UCSD-AML1 (cell line): Measurements from ENCODE around the gene EPHB2.
"Not testable (repeated sequence)": the region's sequence is repeated elsewhere in the genome, so short reads cannot be mapped to it uniquely, and the experiment has no call there.

Source experiments
- DNase-seq: peaks from one replicate; lab custom pipeline; 2025; ENCODE audit not compliant: unreplicated experiment; lab: John Stamatoyannopoulos, UW

EPHB2 gene

DNA sequence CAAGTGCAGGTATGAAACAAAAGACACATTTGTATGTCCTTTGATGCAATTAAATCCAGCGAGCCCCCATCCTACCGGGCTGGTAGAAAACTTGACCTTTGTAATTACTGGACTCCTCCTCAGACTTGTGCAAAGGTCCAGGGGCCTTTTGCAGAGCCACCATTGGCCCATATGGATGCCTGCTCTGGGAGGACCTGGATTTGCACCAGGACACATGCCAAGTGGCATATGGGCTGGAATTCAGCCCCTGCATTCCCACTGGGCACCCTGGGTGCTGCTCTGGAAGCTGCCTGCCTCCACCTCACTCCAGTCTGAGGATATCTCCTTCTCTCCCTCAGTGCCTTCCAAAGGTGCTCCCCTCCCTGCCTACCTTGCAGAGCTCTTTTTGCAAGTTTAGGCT, 226.0 kb downstream of the EPHB2 start:
- DNase-seq, result no peak

- no peak for DNase-seq
Observed at GRCh38 chr1:22941257-22941656, 230.6 kb downstream of the EPHB2 start.

DNA sequence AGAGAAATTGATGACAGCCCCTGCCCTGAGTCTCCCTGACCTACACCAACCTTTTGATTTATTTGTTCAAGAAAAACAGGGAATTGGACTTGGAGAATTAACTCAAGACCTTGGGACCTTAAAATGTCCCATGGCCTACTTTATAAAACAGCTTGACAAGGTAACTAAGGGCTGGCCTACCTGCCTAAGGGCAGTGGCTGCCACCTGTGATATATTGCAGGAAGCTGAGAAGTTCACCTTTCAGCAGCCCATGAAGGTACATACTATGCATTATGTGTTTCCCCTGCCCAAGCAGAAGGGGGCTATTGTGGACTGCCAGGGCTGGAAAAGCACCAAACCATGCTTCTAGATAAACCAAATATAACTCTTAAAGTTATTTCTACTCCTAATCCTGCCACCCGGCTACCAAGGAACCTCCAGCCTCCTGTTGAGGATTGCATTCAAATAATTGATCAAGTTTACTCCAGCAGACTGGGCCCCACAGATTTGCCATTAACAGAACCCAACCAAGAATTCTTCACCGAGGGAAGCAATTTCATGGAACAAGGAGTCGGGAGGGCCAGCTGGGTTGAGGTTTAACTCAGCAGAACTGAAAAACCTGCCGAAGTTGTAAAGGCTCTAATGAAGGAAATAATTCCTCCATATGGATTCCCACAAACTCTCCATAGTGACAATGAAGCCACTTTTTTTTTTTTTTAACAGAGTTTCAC, 233.9 kb downstream of the EPHB2 start:
- no peak for DNase-seq

DNA sequence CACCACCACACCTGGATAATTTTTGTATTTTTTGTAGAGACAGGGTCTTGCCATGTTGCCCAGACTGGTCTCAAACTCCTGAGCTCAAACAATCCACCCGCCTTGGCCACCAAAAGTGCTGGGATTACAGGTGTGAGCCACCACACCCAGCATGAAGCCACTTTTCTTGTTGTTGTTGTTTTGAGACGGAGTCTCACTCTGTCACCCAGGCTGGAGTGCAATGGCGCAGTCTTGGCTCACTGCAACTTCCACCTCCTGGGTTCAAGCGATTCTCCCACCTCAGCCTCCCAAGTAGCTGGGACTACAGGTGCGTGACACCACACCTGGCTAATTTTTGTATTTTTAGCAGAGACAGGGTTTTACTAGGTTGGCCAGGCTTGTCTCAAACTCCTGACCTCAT, 234.5 kb downstream of the EPHB2 start:
- DNase-seq, result not testable (repeated sequence)

DNA sequence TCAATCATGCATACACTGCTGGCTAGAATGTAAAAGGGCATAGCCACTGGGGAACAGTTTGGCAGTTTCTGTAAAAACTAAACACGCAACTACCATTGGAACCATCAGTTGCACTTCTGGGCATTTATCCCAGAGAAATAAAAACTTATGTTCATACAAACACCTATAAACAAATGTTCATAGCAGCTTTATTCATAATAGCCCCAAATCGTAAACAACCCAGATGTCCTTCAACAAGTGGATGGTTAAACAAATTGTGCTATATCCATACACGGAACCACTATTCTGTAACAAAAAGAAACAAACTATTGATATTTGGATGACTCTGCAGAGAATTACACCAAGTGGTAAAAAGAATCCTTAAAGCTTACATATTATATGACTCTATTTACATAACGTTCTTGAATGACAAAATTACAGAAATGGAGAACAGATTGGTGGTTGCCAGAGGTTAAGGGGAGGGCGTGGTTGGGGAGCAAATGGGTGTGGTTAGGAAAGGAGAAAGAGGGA, 239.2 kb downstream of the EPHB2 start:
- DNase-seq, result no peak

- no peak for DNase-seq
Observed at GRCh38 chr1:22951796-22952195, 241.2 kb downstream of the EPHB2 start.

DNA sequence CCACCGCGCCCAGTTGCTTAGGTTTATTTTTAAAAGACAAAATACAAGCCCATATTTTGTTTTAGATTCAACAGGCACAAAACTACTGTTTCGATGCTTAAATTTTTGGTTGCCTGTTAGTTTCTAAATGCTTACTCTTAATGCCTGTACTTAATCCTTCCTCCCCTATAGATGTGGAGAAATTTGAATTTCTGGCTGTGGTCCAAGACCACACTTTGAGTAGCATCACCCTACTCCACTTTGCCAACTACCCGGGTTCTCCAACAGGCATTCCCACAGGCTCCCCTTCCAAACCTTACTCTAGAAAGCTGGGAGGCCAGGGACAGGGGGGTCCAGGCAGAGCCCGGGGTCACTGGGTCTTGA, 242.0 kb downstream of the EPHB2 start:
- DNase-seq, result no peak

DNA sequence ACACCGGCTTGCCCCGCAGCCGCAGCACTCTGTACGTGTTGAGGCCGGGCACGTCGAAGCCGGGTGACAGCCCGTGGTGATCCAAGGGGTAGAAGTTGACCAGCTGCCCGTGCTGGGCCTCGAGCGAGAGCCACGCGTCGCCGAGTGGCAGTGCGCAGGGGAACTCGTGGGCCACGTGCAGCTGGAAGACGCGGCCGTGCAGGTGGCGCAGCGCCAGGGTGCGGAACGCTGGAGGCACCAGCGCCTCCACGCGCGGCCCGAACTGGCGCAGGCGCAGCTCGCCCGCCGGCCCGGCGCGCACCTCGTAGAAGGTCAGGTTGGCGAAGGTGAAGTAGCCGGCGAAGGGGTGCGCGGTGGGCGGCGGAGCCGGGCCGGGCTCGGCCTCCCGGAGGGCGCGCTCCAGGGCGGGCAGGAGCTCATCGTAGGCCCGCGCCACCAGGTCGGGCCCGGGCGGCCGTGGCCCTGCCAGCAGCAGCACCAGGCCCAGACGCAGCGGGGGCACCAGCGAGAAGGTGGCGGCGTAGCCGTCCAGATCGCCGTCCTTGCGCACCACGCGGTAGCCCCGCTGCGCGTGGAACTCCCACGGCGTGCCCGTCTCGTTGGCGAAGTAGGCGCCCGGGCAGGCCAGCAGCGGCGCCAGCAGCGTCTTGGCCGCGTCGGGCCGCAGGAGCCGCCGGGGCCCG, 242.6 kb downstream of the EPHB2 start:
- DNase-seq, result no peak

- DNase-seq, result no peak
Observed at GRCh38 chr1:22953740-22954141, 243.1 kb downstream of the EPHB2 start.

GRCh38 chr1:22955146-22955545, 244.5 kb downstream of the EPHB2 start:
- DNase-seq, result no peak

- DNase-seq, result no peak
Observed at GRCh38 chr1:22957066-22957465, 246.4 kb downstream of the EPHB2 start.

DNA sequence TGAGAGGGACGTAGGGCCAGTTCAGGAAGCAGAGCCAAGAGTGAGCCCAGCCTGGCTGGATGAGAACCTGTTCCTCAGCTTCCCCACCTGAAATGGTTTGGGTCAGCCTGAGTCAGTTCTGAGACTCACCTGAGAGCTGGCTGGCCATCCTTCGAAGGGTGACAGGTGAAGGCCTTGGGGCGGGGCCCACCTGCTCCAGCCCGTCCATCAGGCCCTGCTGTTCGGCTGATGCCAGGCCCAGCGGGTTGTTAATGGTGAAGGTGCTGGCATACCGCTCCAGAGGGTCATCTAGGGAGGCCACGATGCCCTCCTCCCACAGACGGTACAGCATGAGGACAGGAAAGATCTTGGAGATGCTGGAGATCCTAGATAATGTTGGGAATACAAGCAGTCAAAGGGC, 247.9 kb downstream of the EPHB2 start:
- DNase-seq, result no peak

- no peak for DNase-seq
Observed at GRCh38 chr1:22959545-22960360, 249.1 kb downstream of the EPHB2 start.

- no peak for DNase-seq
Observed at GRCh38 chr1:22962558-22962957, 251.9 kb downstream of the EPHB2 start.

DNA sequence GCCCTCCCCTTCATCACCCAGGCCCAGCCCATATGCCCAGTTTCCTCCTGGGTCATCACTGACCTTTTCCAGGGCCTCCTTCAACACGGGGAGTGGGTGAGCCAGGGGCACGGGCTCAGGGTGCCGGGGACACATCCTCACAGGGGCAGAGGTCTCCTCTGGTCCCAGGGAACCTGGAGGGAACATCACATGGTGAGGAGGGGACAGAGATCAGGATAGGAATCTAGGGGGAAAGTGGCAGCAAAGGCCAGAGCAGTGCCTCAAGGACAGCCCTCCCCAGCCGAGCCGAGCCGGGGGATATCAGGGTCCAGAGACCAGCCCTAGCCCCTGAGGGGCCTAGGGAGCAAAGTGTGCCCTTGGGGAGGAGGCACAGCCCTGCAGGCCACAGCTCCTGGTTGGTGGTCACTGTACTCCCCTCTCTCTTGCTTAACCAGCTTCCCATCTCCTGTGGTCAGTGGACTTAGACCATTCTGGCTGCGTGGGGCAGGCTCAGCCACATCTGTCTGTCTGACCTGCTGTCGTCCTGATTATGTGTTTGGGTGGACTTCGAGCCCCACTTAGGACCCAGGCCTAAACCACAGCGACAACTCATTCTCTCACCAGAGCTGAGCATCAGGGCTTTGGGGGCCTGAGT, 252.5 kb downstream of the EPHB2 start:
- no peak for DNase-seq

GRCh38 chr1:22966309-22966708, 255.7 kb downstream of the EPHB2 start:
- DNase-seq, result no peak

- DNase-seq, result no peak
Observed at GRCh38 chr1:22967833-22968232, 257.2 kb downstream of the EPHB2 start.

- no peak for DNase-seq
Observed at GRCh38 chr1:22969304-22969709, 258.7 kb downstream of the EPHB2 start.

GRCh38 chr1:22970096-22970495, 259.5 kb downstream of the EPHB2 start:
- no peak for DNase-seq
